ENCODE measurements around the gene PITPNM3.
"Not testable (repeated sequence)": the region's sequence is repeated elsewhere in the genome, so short reads cannot be mapped to it uniquely, and the experiment has no call there.

Gene PITPNM3

DNA sequence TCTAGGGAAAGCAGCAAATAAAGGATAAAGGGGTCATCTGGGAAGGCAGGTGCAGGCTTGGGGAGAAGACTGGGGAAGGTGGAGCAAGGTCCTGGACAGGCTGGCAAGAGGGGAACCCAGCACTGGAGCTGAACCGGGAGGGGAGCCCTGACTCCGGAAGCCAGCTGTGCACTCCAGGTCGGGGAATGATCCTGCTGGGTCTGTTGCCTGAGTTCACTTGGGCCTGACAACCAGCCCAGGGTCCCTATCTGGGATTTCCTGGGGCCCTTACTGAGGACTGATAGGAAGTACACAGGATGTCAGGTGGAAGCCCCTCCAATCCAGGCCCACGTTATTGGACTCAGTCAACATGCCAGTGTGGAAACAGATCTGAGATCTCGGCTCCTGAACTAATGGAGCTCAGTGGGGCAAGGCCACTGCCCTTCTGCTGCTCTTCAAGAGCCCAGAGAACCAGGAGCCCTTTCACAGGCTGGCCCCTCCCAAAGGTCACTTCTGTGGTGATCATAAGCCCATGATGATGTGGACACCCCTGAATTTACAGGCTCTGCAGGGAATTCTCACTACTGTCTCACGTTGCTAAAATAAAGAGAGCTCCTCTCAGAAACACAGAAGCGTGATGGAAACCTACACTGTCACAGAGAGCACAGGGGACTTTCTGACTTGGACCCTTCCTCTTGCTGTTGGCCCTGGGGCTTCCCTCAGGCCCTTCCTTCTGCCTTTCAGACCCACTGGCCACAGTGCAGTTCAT lies 19.9 kb upstream of the PITPNM3 start:
- DNase-seq (ENCODE audit: insufficient read length, low spot score) (no peak), FAIRE-seq (no peak)
- TF ChIP-seq POU2F2 (IDR thresholded peaks at IDR 0.05; ENCODE audit: low read depth, low read length) = no peak
- no peak for TF ChIP-seq TAF1 (IDR thresholded peaks at IDR 0.05; ENCODE audit: low read depth, low read length)
- no peak for TF ChIP-seq POLR2A (IDR thresholded peaks at IDR 0.05; ENCODE audit: low read depth, low read length)
- no peak for TF ChIP-seq PAX5 (IDR thresholded peaks at IDR 0.05; ENCODE audit: insufficient read depth, low read length, severe bottlenecking)
- no peak for TF ChIP-seq SPI1 (IDR thresholded peaks at IDR 0.05; ENCODE audit: low read depth, low read length)
- no peak for TF ChIP-seq POLR2AphosphoS5 (IDR thresholded peaks at IDR 0.05; ENCODE audit: low read depth, low read length)

DNA sequence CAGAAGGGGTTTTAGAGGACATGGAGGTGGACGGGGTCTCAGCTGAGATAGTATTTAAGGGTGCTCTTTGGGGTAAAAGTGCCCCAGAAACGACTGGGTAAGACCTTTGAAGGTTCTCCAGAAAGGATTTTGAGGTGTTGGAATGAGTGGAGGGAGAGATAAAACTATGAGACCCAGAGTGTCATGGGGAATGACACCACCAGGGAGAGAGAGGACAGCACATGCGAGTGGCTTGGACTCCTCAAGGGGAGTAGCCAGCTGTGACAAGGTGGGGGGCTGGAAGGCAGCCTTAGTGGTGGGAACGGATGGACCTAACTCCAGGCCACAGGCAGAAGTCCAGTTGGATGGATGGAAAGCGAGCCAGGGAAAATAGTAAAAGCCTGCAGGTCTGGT lies 19.2 kb upstream of the PITPNM3 start:
- FAIRE-seq (peak; percentile 69), DNase-seq (ENCODE audit: insufficient read length, low spot score) (no peak)
- TF ChIP-seq POLR2A (IDR thresholded peaks at IDR 0.05; ENCODE audit: low read depth, low read length) (no peak), PAX5 (IDR thresholded peaks at IDR 0.05; ENCODE audit: insufficient read depth, low read length, severe bottlenecking) (no peak), POLR2AphosphoS5 (IDR thresholded peaks at IDR 0.05; ENCODE audit: low read depth, low read length) (no peak), POU2F2 (IDR thresholded peaks at IDR 0.05; ENCODE audit: low read depth, low read length) (no peak), TAF1 (IDR thresholded peaks at IDR 0.05; ENCODE audit: low read depth, low read length) (no peak), SPI1 (IDR thresholded peaks at IDR 0.05; ENCODE audit: low read depth, low read length) (no peak)

DNA sequence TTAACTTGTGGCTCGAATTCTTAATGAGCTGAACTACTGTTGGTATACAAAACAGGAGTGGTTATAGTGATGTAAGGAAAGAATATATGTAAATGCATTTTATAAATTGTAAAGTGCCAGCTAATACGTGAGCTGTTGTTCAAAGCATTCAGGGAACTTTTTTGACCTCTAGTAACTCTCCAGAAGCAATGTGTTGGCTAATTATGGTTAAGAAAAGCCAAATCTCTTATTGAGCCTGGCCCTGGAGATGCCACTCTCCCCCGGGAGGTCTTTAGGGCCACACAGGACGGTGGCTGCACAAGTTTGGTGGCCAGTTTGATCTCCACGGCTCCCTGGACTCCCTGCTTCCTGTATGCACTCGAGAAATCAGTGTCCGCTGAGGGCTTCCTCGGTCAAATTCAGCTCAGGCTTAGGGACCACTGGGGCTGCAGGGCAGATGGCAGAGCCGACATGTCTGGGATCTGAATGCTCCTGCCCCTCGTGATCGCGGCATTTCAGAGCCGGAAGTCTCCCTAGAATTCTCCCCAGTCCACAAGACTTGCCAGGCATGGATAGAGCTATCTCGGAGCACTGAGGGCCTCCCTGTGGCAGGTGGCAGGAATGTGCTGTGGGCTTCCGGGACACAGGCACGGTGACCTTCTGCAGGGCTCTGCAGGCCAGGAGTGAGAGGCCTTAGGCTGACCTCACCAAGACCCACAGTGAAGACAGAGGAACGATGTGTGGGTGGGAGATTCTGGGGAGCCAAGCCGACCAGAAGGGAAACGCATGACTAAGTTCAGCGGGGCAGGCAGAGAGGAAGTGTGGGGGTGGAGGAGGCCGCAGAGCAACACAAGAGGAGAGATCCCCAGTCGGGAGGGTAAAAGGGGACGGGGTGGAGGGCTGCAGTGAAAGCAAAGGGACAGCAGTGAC lies 18.6 kb upstream of the PITPNM3 start:
- TF ChIP-seq TAF1 (IDR thresholded peaks at IDR 0.05; ENCODE audit: low read depth, low read length) (no peak; the same call in 1 of the 2 replicates), POU2F2 (IDR thresholded peaks at IDR 0.05; ENCODE audit: low read depth, low read length) (no peak), POLR2A (IDR thresholded peaks at IDR 0.05; ENCODE audit: low read depth, low read length) (peak; percentile 22; the same call in 1 of the 2 replicates), SPI1 (IDR thresholded peaks at IDR 0.05; ENCODE audit: low read depth, low read length) (peak; percentile 81), PAX5 (IDR thresholded peaks at IDR 0.05; ENCODE audit: insufficient read depth, low read length, severe bottlenecking) (peak; percentile 90)
- FAIRE-seq (peak; percentile 95), DNase-seq (ENCODE audit: insufficient read length, low spot score) (peak; percentile 66)

DNA sequence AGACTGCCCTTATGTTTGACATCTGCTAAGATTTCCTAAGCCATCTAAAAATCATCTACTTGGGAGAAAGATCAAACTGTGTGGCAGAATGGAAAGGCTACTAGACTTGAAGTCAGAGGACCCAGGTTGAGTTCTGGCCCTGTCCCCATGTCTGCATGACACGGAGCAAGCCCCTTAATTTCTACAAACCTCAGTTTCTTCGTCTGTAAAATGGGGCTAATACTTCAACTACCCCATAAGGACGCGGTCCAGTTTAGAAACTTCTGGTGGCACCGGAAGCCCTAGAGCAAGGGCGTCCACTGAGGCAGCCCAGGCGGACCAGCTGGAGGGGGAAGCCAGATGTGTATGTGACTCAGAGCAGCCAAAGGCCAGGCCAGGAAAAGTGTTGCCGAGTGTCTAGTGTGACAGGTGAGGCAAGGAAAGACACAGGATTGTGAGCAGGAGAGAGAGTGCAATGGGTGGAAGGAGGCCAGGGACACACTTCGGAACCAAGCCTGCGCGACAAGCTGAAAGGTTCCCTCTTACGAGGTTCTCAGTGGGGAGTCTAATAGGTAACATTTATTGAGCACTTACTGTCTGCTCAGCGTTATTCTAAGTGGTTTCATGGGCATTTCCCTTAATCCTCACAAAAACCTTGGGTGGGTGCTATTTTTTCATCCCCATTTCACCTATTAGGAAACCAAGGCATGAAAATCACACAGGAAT lies 17.8 kb upstream of the PITPNM3 start:
- TF ChIP-seq POLR2AphosphoS5 (IDR thresholded peaks at IDR 0.05; ENCODE audit: low read depth, low read length) = no peak
- TF ChIP-seq POU2F2 (IDR thresholded peaks at IDR 0.05; ENCODE audit: low read depth, low read length) = no peak
- no peak for TF ChIP-seq POLR2A (IDR thresholded peaks at IDR 0.05; ENCODE audit: low read depth, low read length)
- no peak for TF ChIP-seq TAF1 (IDR thresholded peaks at IDR 0.05; ENCODE audit: low read depth, low read length)
- TF ChIP-seq PAX5 (IDR thresholded peaks at IDR 0.05; ENCODE audit: insufficient read depth, low read length, severe bottlenecking) = no peak
- TF ChIP-seq SPI1 (IDR thresholded peaks at IDR 0.05; ENCODE audit: low read depth, low read length) = no peak
- DNase-seq (ENCODE audit: insufficient read length, low spot score) (no peak), FAIRE-seq (no peak)

DNA sequence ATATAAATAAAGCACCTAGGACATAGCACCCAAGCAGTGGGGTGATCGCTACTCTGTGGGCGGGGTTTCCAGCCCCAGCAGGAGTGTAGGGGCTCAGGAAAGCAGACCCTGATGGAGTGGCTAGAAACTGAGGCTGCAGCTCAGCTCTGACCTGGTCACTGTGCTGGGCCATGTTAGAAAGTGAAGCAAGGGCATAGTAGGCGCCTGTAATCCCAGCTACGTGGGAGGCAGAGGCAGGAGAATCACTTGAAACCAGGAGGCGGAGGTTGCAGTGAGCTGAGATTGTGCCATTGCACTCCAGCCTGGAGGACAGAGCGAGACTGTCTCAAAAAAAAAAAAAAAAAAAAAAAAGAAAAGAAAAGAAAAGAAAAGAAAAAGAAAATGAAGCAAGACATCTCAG lies 17.1 kb upstream of the PITPNM3 start:
- not testable (repeated sequence) for FAIRE-seq; DNase-seq (ENCODE audit: insufficient read length, low spot score)

DNA sequence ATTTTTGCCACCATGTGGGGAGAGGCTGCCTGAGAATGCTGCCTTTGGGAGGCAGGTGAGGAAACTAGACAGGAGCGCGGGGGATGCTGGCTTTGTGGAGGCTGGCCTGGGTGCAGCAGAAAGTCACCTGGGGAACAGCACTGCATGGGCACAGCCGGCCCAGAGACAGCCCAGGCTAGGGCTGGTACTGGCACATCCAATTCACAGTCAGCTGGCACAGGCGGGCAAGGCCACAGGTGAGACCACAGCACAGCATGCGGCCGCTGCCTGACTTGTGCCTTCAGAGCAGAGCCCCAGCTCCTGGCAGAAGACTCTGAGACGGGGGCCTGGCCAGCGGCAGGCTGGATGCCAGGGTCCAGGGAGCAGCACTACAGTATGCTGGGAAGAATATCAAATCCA lies 16.6 kb upstream of the PITPNM3 start:
- DNase-seq (ENCODE audit: insufficient read length, low spot score) = no peak
- FAIRE-seq = no peak
- no peak for TF ChIP-seq POLR2AphosphoS5 (IDR thresholded peaks at IDR 0.05; ENCODE audit: low read depth, low read length)
- no peak for TF ChIP-seq POU2F2 (IDR thresholded peaks at IDR 0.05; ENCODE audit: low read depth, low read length)
- TF ChIP-seq POLR2A (IDR thresholded peaks at IDR 0.05; ENCODE audit: low read depth, low read length) = no peak
- TF ChIP-seq SPI1 (IDR thresholded peaks at IDR 0.05; ENCODE audit: low read depth, low read length) = no peak
- no peak for TF ChIP-seq PAX5 (IDR thresholded peaks at IDR 0.05; ENCODE audit: insufficient read depth, low read length, severe bottlenecking)
- no peak for TF ChIP-seq TAF1 (IDR thresholded peaks at IDR 0.05; ENCODE audit: low read depth, low read length)

DNA sequence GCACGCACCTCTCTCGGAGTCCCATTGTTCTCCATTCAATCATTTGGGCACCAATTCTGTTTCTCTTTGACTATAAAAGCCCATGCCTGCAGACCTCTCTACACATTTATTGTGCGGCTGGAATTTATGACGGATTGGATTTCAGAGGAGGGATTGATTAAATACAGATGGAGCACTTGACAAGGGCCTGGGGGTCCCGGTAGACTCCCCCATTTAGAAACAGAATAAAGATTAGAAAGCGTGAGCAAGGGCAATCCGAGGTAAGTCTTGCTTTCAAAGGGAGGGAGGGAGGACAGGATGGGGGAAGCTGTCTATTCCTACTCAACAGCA lies 15.1 kb upstream of the PITPNM3 start:
- FAIRE-seq = no peak

DNA sequence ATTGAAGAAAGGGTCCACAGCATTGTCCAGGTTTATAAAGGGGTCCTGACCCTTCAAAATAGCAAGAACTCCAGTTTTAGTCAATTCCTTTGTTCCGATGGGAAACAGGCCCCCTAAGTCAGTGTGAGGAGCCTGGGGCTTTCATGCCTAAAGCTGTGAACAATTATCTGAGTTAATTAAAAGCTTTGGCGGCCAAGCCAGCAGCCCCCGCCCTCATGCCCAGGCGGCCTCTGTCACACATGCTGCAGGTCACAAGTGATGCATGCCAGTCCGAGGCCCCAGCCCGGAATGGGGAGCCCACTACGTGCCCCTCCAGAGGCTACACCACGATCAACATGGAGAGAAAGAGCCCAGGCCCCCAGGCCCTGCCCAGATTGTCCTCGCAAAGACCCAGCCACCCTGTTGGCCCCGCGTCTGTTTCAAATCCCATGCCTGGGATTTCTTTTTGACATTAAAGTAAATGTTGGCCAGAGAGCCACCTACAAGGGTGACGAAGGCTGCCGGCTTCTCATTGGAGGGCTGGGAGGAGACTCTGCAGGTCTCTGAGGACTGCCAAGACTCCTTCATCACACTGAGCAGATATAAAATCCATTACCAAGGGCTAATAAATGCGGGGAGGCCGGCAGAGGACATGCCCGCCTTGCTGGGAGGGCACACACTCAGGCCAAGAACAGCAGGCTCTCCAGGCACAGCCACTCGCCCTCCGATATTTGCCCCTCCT lies 14.5 kb upstream of the PITPNM3 start:
- FAIRE-seq (no peak), DNase-seq (ENCODE audit: insufficient read length, low spot score) (no peak)
- TF ChIP-seq POLR2A (IDR thresholded peaks at IDR 0.05; ENCODE audit: low read depth, low read length) = no peak
- no peak for TF ChIP-seq TAF1 (IDR thresholded peaks at IDR 0.05; ENCODE audit: low read depth, low read length)
- no peak for TF ChIP-seq POLR2AphosphoS5 (IDR thresholded peaks at IDR 0.05; ENCODE audit: low read depth, low read length)

More for the DNA sequence above, 15.1 kb upstream of the PITPNM3 start:
- TF ChIP-seq POU2F2 (IDR thresholded peaks at IDR 0.05; ENCODE audit: low read depth, low read length) (no peak), POLR2A (IDR thresholded peaks at IDR 0.05; ENCODE audit: low read depth, low read length) (no peak), PAX5 (IDR thresholded peaks at IDR 0.05; ENCODE audit: insufficient read depth, low read length, severe bottlenecking) (no peak), TAF1 (IDR thresholded peaks at IDR 0.05; ENCODE audit: low read depth, low read length) (no peak), POLR2AphosphoS5 (IDR thresholded peaks at IDR 0.05; ENCODE audit: low read depth, low read length) (no peak), SPI1 (IDR thresholded peaks at IDR 0.05; ENCODE audit: low read depth, low read length) (no peak)
- DNase-seq (ENCODE audit: insufficient read length, low spot score) = no peak
